NCI-H82 treated with DMSO at 0.1 percent for 48 hours (cell line): ENCODE measurements around the gene RSPRY1.

Experiments
- DNase-seq: peaks from one replicate; lab custom pipeline; 2025; ENCODE audit not compliant: unreplicated experiment; lab: John Stamatoyannopoulos, UW

Gene RSPRY1

DNA sequence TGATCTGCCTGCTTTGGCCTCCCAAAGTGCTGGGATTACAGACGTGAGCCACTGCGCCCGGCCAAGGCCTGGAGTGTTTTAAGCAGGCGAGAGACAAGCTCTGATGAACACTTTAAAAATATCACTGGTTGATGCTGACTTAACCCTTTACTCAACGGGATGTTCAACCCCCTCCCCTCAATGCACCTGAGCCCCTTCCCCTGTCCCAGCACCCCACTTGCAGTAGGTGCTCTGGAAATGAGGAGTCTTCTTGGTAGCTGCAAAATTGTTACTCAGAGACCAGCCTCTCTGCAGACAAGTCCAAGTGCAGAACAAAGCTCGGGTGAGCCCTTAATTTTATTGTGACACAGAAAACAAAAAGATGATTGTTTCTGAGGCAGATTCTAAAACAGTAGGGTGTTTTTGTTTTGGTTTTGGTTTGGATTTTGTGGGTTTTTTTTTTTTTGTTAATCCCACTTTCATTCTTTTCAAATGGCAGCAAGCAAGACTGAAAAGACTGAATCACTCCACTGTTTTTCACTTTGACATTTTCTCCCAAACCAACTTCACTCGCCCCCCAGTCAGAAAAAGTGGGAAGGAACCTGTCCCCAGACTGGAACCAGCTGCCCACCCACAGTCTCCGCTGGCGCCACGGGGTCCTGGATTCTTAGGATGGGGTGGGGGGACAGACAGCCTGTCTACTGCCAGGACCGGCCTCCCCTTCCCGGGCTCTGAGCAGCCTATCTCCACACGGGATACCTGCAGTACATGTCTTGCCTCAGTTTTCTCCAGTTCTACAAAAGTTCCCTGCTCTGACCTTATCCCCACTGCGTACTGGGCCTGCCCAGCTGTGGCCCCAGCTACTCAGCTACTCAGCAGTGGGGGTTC lies 103.5 kb downstream of the RSPRY1 start:
- DNase-seq = no peak
